Raji (cell line): ENCODE data around the gene ITCH.

Experiments
- POLR2A ChIP-seq: IDR thresholded peaks from 2 replicates; pipeline ENCODE4 v1.6.1; 2011; ENCODE audit warnings: low read depth, low read length, control low read depth; ENCODE audit not compliant: insufficient read depth

ITCH gene

DNA sequence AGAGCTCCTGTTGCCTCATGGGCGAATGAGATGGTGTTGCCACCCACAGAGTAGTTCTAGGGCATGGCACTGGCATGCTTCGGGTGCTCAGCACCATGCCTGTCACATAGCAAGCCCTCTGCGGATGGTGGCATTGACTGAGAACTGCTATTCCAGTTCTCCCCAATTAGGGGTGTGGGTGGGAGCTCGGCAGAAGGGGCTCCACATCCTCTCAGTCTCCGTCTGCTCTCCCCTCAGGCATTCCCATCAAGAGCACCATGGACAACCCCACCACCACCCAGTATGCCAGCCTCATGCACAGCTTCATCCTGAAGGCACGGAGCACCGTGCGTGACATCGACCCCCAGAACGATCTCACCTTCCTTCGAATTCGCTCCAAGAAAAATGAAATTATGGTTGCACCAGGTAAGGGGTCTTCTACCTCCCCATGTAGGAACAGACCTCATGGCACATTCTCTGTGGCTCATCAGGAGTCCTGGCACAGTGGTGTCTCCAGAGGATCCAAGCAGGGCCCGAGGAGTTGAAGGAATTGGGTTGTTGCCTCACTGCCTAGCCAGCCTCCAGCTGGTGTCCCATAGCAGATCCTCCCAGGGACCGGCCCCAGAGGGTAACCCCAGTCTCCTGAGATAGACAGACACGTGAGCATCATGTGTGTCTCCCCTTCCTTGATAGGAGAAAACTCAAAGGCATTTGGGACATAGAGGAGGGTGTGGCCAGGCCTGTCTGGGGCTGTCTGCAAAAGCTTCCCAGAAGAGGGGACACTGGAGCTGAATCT, 171.5 kb downstream of the ITCH start:
- TF ChIP-seq POLR2A, result no peak

DNA sequence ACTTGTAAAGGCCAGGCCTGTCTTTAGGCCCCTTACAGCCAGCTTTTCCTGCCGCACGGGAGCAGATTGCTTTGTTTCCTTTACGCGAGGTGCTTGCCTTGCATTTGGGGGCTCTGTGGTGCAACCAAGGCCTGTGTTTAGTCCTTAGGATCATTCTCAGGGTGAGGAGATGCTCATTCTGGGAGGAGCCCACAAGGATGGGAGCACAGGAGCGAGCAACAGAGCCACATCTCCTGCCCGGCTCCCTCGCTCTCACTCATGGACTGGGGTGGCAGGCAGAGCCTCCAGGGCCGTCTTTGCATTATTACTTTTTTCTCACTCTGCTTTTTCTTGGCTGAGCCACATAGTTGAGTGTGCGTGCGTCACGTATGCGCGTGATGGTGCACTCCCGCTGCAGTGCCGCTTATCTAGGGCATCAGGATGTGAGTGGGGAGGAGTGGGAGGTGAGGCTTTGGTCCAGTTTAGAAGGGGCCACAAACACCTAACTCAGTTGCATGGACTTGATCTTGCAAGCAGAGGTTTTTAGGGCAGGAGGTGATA, 172.3 kb downstream of the ITCH start:
- no peak for TF ChIP-seq POLR2A

DNA sequence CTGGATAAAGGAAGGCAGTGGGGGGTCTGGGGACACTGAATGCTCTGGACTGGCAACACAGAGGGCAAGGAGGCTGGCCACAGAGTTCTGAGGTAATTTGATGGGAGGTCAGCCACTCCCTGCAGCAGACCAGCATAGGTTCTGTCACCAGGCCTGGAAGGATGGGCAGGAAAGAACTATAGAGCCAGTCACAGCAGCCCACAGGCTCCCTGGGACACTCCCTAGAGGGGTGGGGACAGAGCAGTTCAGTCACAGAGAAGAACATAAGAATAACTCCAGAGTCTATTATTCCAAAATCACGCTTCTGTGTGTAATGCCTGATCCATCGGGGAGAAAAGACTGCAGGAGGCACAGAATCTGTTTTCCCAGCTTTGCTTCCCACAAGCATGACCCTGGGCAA, 172.8 kb downstream of the ITCH start:
- TF ChIP-seq POLR2A, result no peak

DNA sequence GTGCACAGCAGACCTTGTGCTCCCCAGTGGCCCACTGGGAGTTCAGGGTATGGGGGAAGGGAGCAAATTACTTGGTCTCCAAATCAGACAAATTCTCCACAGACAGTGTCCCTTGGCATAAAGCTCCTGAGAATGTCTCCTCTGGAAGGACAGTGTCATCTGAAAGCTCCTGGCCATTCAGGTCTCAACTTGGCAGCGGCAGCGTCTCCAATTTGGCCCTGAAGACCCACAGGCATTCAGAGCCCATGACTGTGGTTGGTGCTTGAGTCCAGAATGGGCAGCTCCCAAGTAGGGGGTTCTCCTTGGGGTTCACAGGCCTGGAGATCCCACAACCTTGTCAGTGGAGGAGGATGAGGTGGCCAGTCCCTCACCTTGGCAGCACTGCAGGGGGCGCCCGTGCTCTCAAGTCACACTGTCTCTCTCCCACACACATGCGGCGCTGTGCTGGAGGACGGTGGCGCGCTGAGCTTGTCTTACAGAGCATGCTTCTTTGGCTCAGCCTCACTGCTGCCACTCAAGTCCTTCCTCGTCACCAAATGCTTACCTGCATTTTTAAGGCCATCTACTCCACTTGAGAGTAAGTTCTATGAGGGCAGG, 173.8 kb downstream of the ITCH start:
- TF ChIP-seq POLR2A, result no peak

DNA sequence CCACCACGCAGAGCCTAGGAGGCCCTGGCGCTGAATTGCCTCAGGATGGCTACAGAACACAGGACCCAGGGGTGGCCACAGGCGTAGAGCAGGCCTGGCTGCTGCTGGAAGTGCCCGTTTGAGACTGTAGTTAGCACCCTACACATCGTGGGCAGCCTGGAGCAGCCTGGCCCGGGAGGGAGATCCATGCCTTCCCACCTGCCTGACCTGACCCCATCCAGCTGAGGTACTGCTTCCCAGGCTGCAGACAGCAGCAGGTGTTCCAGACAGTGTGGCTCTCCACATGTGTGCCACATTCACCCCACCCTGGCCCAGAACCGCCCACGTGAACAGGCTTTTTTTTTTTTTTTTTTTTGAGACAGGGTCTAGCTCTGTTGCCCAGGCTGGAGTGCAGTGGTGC, 174.6 kb downstream of the ITCH start:
- no peak for TF ChIP-seq POLR2A

DNA sequence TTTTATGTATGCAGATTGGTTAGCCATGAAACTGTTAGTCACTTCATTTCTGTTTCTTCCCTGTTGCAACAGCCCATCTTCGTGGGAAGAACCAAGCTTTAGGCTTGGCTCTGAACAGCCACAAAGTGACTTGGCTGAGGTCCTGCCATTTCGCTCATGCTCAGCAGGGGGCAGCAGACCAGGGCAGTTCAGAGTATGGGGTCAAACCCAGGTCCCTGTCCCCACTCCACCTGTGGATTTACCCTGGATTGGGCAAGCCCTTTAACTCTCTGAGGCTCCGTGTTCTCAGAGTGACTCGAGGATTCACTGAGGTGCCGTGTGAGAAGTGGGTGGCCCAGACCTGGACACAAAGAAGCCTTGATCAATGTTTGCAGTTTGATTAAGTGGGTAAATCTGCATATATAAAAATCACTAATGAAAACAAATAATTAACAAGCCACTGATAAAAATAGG, 175.6 kb downstream of the ITCH start:
- TF ChIP-seq POLR2A, result no peak

DNA sequence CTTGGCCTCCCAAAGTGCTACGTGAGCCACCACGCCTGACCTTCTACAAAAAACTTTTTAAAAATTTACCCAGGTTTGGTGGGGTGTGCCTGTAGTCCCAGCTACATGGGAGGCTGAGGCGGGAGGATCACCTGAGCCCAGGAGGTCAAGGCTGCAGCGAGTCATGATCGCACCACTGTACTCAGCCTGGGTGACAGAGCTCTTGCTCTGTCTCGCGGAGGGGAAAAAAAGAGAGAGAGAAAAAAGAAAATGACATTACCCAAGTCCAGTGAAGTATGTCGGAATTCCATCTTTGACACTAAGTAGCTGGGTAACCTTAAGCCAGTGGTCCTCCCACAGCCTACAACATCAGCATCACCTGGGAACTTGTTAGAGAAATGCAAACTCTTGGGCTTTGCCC, 176.7 kb downstream of the ITCH start:
- TF ChIP-seq POLR2A, result no peak

DNA sequence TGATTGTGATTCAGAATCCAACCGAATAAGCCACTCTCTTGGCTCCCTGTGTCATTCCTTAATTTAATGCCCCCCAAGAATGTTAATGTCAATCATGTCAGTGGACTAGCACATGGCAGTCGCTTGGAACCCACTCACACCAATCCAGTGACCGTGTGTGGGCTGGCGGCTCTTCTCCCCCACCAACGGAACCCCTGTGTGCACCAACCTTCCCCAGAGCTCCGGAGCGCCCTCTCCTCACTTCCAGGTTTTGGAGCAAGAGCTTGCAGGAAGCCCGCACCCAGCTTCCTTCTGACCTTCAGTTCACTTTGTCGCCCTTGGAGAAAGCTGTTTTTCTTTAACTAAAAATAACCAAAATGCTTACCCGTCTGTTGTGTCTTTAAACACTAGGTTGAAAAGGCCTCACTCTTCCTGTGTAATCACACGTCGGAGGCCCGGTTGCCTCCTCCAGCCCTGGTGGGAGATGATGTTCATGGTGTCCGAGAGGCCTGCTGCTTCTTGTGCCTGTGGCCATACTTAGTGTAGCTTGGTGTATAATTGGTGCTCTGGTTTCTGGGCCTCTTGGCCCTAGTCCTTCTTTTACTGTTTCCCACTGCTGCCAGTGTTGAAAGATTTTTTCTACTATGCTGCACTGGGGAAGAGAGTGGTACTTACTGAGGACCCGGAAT, 177.7 kb downstream of the ITCH start:
- no peak for TF ChIP-seq POLR2A

DNA sequence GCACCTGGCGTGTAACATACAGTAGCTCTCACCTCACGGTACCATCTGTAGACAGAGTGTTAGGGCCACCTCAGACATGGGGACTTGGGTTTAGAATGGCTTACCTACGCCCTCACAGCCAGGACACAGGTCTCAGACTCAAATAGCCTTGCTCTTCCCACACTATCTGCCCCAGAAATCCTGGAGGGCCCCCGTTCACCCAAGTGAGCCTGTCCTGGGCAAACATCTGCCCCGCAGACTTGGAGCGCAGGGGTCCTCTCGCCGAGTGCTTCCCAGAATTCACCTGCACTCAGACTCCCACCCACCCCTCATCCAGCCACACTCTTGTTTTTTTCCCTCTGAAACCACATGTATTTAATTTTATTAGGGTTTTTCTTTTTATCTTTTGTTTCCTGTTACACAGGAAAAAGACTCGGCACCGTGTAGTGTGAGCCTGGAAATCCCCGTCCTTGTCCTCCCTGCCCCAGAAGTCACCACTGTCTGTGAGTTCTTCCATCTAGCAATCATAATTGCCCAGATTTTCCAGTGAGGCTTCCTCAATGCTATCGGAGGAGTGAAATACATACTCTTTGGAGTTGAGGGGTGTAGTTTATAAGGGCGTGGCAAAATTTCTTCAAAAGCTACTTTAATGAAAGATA, 178.3 kb downstream of the ITCH start:
- no peak for TF ChIP-seq POLR2A

DNA sequence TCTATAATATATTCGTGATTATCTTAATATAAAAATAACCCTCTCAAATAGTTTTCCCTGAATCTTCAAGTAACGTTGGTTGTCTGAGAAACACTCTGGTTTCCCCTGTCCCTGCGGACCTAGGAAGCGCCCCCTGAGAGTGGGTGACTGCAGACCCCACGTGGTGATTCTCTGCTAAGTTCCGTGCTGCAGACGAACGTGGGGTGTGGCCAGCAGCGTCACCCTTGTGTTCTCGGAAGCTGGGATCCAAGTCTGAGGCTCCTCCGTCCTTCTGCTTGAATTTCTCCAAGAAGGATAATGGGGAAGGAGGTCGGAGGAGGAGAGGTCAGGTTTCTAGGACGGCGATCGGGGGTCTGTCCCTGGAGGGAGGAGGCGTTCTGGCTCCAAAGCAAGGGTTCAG, 178.8 kb downstream of the ITCH start:
- no peak for TF ChIP-seq POLR2A

DNA sequence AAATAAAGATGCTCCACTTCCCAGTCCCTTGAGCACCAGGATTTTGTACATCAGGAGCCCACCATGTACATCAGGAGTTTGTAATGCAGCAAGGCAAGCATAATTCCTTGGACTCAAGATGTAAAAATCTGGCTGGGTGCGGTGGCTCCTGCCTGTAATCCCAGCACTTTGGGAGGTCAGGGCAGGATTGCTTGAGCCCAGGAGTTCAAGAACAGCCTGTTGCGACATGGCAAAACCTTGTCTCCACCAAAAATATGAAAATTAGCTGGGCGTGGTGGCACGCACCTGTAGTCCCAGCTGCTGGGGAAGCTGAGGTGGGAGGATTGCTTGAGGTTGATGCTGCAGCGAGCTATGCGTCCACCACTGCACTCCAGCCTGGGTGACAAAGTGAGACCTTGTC, 179.4 kb downstream of the ITCH start:
- TF ChIP-seq POLR2A, result no peak

DNA sequence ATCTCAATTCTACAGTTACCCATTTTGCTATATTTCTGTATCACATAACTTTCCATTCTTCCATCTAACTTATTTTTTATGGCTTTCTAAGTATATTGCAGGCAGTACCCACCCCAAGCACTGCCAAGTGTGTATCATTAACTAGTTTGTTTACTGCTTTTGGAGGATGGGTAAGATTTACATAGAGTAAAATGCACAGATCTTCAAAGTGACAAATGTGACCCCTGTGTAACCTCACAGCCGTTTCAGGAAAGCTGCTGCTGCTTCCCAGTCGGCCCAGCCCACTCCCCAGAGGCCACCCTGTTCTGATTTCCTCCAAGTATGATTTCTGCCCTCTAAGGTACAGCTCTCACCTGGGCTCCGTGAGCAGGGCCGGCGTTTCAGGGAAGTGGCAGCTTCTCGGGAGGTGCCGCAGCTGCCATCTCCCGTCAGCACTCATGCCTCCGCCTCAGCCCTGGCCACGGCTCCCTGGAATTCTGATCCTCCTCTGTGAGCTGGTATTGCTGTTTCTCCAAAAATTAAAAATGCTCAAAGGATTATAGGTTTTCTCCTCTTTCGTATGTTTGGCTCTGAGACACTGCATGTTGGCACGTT, 180.5 kb downstream of the ITCH start:
- no peak for TF ChIP-seq POLR2A

DNA sequence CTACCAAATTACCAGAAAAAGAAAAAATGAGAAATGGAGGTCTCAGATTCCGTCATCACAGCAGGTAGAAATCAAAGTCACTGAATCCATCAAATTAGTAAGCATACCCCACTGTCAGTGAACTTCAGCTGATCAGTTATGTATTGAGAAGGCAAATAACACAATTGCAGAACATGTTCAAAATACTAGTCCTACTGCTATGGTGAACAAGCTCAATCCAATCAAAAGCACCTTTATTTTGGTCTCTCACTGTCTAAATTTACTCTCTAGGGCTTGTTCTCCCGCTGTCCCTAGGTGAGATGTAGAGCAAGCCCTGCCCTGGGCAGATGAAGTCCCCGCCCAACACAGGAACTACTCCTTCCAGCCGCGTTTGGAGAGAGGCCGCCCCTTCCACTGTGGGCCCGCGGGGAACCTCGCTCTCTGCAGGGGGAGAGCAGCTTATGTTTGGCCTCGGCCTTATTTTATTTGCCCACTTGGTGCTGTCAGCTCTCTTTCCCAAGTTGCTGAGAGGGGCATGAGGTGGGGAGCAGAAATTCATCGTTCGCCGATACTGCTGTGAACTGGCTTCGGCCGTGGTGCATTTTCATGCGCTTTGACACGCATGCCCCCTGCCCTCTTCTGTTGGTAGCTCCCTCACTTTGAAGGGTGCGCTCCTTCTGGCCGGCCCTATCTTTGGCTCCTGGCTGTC, 181.2 kb downstream of the ITCH start:
- TF ChIP-seq POLR2A, result no peak

DNA sequence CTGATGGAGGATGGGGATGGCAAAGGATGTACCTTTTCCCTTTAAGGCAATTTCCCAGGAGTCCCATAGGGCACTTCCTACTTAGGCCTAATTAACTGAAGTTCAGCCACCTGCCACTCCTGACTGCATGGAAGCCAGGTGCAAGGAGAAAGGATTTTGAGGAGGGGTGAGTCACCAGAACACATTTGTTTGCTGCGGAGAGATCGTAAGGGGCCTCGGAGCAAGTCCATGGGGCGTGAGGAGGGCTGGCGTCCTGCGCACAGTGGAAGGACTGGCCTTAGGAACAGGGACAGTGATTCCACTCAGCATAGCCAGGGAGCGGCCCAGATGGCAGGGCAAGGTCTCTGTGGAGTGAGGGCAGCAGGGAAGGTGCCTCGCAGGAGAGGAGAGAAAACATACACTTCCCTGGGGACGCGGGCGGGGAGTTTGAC, 183.7 kb downstream of the ITCH start:
- no peak for TF ChIP-seq POLR2A
